GM10248 (cell line): ENCODE measurements around the gene COG8.

Experiments
- CTCF ChIA-PET: fragments of 300-600 bp; sonication (Branson Sonifier 250); formaldehyde crosslinking; extraction: SDS; loops from one replicate; lab custom pipeline; 2021; ENCODE audit warnings: antibody characterized with exemption; lab: Yijun Ruan, JAX
- POLR2A ChIA-PET: fragments of 350-650 bp; sonication (Branson Sonifier 250); formaldehyde crosslinking; extraction: SDS; loops from one replicate; lab custom pipeline; 2020; ENCODE audit warnings: antibody characterized with exemption; lab: Yijun Ruan, JAX
- DNase-seq: peaks from one replicate; pipeline ENCODE4 v3.0.0; 2012; ENCODE audit errors: extremely low spot score
- TF ChIP-seq, protein P1 (sequence below): IDR thresholded peaks from 2 replicates; pipeline ENCODE4 v1.5.1; 2012; ENCODE audit warnings: mild to moderate bottlenecking, low read depth; ENCODE audit errors: extremely low read depth, missing control alignments, control extremely low read depth

Gene COG8

GRCh38 chr16:69340095-69340644, 806 bp upstream of the COG8 start:
- ChIA-PET POLR2A (interaction anchor here (1.3 kb wide), 1 partner anchor 10 kb away, joined by 3 read pairs; the partner anchor contains the start of gene PDF), CTCF (interaction anchor here (0.7 to 1.5 kb wide), 8 partner anchors 9 to 88 kb away, joined by 3 to 5 read pairs (median 4); no protein-coding TSS in a partner anchor)
- TF ChIP-seq, protein P1, sequence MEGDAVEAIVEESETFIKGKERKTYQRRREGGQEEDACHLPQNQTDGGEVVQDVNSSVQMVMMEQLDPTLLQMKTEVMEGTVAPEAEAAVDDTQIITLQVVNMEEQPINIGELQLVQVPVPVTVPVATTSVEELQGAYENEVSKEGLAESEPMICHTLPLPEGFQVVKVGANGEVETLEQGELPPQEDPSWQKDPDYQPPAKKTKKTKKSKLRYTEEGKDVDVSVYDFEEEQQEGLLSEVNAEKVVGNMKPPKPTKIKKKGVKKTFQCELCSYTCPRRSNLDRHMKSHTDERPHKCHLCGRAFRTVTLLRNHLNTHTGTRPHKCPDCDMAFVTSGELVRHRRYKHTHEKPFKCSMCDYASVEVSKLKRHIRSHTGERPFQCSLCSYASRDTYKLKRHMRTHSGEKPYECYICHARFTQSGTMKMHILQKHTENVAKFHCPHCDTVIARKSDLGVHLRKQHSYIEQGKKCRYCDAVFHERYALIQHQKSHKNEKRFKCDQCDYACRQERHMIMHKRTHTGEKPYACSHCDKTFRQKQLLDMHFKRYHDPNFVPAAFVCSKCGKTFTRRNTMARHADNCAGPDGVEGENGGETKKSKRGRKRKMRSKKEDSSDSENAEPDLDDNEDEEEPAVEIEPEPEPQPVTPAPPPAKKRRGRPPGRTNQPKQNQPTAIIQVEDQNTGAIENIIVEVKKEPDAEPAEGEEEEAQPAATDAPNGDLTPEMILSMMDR = no peak
- no peak for DNase-seq

DNA sequence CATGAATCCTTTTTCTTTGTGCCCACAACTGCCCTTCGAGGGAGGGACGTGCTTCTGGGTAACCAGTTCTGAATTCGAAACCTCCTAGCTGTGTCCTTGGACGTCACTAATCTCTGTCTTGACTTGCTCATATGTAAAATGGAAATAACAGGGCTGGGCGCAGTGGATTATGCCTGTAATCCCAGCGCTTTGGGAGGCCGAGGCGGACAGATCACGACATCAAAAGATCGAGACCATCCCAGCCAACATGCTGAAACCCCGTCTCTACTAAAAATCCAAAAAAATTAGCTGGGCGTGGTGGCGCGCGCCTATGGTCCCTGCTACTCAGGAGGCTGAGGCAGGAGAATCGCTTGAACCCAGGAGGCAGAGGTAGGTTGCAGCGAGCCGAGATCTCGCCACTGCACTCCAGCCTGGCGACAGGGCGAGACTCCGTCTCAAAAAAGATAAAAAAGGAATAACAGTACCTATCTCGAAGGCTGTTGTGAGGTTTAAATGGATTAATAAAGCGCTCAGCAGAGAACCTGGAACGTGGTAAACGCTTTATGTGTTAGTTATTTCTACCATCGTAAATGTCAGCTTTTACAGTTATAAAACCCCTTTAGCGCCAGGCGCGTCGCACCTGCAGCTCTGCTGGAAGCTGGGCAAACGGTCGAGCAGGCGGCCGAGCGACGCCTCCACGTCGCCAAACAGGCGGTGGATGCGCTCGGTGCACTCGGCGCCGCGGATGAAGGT, 641 bp downstream of the COG8 start:
- no peak for DNase-seq
- TF ChIP-seq, protein P1 = no peak
- CTCF ChIA-PET = interaction anchor here (0.9 to 2.1 kb wide), 7 partner anchors 8 to 58 kb away, joined by 3 to 7 read pairs (median 4); partner anchors contain the start of gene PDF
- POLR2A ChIA-PET = no interaction called here

GRCh38 chr16:69334696-69335095, 4.7 kb downstream of the COG8 start:
- ChIA-PET CTCF (interaction anchor here (1.4 to 1.6 kb wide), 2 partner anchors 38 to 286 kb away, joined by 3 read pairs; no protein-coding TSS in a partner anchor), POLR2A (no interaction called here)
- no peak for DNase-seq
- TF ChIP-seq, protein P1 = no peak

- TF ChIP-seq, protein P1 = no peak
- ChIA-PET POLR2A (interaction anchor here (1.0 kb wide), 1 partner anchor 10 kb away, joined by 3 read pairs; the partner anchor contains the start of gene NIP7), CTCF (interaction anchor here (0.7 to 2.3 kb wide), 5 partner anchors 8 to 424 kb away, joined by 3 to 8 read pairs (median 4); partner anchors contain the start of genes COG8 and NOB1)
- peak; percentile 94 for DNase-seq
Observed at GRCh38 chr16:69330286-69331109, 8.9 kb downstream of the COG8 start, which contains the start of gene PDF. TSS of gene PDF (minus strand) at chr16:69330588. CDS start at chr16:69330570, 18 bp downstream.

DNA sequence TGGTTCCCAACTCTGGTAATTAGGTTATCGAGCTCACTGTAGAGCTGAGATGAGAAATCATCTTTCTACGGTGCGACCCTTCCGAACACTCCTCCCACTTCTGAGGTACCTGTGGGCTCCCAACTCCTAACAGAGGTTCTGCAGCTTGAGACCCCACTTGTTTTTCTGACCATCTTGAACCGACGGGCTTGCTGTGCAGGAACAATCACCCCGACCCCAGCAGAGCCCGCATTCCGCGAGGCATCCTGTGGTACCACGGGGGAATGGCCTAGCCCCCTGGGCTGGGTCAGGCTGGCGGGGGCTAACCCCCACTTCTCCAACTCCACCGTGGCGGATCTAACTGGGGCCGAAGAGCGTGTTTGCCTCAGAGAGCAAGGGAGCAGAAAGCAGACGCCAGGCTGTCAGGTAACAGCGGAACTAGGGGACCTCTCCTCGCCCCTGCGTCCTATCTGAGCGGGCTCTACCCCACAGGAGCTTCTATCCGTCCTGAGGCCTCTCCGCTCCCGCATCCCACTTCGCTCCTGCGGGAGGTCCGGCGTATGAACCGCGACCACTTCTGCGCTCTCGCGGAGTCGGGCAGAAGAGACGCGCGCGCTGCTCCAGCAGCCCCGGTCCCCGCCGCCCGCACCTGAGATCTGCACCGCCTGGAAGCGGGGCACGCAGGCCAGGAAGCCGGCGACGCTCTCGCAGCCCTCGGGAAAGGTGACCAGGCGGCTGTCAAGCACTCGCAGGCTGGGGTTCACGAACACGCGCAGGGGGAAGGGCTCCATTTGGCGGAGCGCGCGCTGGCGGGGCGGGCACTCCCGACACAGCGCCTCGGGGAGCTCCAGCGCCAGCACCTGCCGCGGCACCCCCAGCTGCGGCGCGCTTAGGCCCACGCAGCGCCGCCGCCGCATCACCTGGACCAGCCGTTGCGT, 9.7 kb downstream of the COG8 start:
- DNase-seq = peak; percentile 64
- CTCF ChIA-PET = interaction anchor here (1.3 to 2.3 kb wide), 7 partner anchors 9 to 425 kb away, joined by 4 to 9 read pairs (median 7); partner anchors contain the start of gene NOB1
- POLR2A ChIA-PET = interaction anchor here (1.0 kb wide), 1 partner anchor 11 kb away, joined by 3 read pairs; the partner anchor contains the start of gene NIP7
- TF ChIP-seq, protein P1 = no peak
